Right lobe of liver (tissue), 6 donors: ENCODE measurements around the gene RALY. TPM values are rescaled to one million over a fixed set of nuclear protein-coding genes. Genes with fewer than 3 reads are reported as not detected.

Source experiments
- ATAC-seq, 4 donors: fragments of 200-7000 bp; cut with Tn5 transposase; one replicate each; pipeline ENCODE4 v1.9.1; 2020; ENCODE audit warnings: mild to moderate bottlenecking in 4 of 4, moderate library complexity in 4 of 4
- DNase-seq, 3 donors: peaks; one replicate each; pipeline ENCODE4 v3.0.0-alpha.2; 2020
- H3K27ac ChIP-seq, 3 donors: fragments of 200-600 bp; one replicate each; pipeline ENCODE4 v1.8.0; 2022
- H3K27me3 ChIP-seq, 2 donors: fragments of 200-600 bp; one replicate each; pipeline ENCODE4 v1.8.0; 2022
- H3K36me3 ChIP-seq, 4 donors: fragments of 200-600 bp; sonication (generic) in 1 of 4; one replicate each; pipeline versions ENCODE4 v1.5.1 to v1.8.0; 2017 to 2022; ENCODE audit warnings: control low read depth in 1 of 4
- H3K4me1 ChIP-seq, 4 donors: fragments of 200-600 bp; sonication (generic) in 1 of 4; one replicate each; pipeline versions ENCODE4 v1.5.1 to v1.8.0; 2017 to 2022; ENCODE audit warnings: control low read depth in 1 of 4
- H3K4me3 ChIP-seq, 3 donors: fragments of 200-600 bp; one replicate each; pipeline ENCODE4 v1.8.0; 2022
- H3K9me3 ChIP-seq, 4 donors: fragments of 200-600 bp; sonication (generic) in 1 of 4; one replicate each; pipeline versions ENCODE4 v1.5.1 to v1.8.0; 2017 to 2022; ENCODE audit warnings: control low read depth in 1 of 4
- POLR2A ChIP-seq: fragments of 450-650 bp; IDR thresholded peaks from one replicate; pipeline ENCODE4 v1.6.1; 2017; ENCODE audit warnings: antibody characterized with exemption, mild to moderate bottlenecking
- WGBS: methylation state at CpG from one replicate; pipeline ENCODE4 v1.1.6; 2018; ENCODE audit warnings: low coverage, low lambda C conversion rate; ENCODE audit not compliant: insufficient coverage; ENCODE audit errors: missing lambda C conversion rate; 5-methylcytosine and 5-hydroxymethylcytosine counted together
- intact Hi-C, 2 donors: fragments of 100-400 bp; cut with DNase I; formaldehyde crosslinking; loops; one replicate each; pipeline versions ENCODE4 v1.11.2 to v1.14.1; 2022
- total RNA-seq, 6 experiments: library from RNA; depleted of rRNA in 2 of 6; stranded (reverse); fragments of >200 nt in 2 of 6; fragmentation: NEBNext Ultra II Directional in 3 of 6; extraction: Animal tissue kit (Norgen Biotek cat#: 25700) in 3 of 6; gene quantifications; one replicate each; pipeline versions ENCODE4 v1.1.0 to v1.2.4, GENCODE V29; 2016 to 2023
- TF ChIP-seq, protein P1 (sequence below), 4 donors: fragments of 200-600 bp in 3 of 4; fragments of 450-650 bp in 1 of 4; IDR thresholded peaks; one replicate each; pipeline versions ENCODE4 v1.5.1 to v1.8.0; 2016 to 2022; ENCODE audit warnings: antibody characterized with exemption in 4 of 4, mild to moderate bottlenecking in 2 of 4
- donor health status: DM: no; HTN: yes; CAD: no.
- donor health status: DM: no; HTN: no; CAD: no.
- donor health status: DM: no; HTN: no; CAD: no.
- donor health status: DM: no; HTN: yes; CAD: no.
- donor health status: DM: no; HTN: yes; CAD: no.

The RALY gene
- total RNA-seq, 6 experiments from 2014 or later, result 24.8 to 42.1 (median 33.4) TPM

DNA sequence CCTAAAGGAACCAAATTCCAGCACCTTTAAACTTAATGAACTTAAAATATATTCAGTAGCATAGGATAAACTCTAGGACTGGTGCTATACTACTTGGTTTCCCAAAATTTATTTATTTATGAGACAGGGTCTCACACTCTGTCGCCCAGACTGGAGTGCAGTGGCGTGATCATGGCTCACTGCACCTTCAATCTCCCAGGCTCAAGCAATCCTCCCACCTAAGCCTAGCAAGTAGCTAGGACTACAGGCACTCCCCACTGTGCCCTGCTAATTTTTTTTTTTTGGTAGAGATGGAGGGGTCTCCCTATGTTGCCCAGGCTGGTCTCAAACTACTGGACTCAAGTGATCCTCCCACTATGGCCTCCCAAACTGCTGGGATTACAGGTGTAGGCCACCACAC, 96.9 kb downstream of the RALY start:
- ATAC-seq (no peak), DNase-seq (no peak)
- Histone ChIP-seq H3K36me3 (peaks cover 8 to 86% (median 53%) of the 10 kb centered on the region in 4 donors), H3K27ac (no peak overlapping the region), H3K4me3 (no peak overlapping the region), H3K9me3 (no peaks in the 10 kb centered on the region), H3K27me3 (no peaks in the 10 kb centered on the region), H3K4me1 (no peaks in the 10 kb centered on the region)
- TF ChIP-seq, protein P1, sequence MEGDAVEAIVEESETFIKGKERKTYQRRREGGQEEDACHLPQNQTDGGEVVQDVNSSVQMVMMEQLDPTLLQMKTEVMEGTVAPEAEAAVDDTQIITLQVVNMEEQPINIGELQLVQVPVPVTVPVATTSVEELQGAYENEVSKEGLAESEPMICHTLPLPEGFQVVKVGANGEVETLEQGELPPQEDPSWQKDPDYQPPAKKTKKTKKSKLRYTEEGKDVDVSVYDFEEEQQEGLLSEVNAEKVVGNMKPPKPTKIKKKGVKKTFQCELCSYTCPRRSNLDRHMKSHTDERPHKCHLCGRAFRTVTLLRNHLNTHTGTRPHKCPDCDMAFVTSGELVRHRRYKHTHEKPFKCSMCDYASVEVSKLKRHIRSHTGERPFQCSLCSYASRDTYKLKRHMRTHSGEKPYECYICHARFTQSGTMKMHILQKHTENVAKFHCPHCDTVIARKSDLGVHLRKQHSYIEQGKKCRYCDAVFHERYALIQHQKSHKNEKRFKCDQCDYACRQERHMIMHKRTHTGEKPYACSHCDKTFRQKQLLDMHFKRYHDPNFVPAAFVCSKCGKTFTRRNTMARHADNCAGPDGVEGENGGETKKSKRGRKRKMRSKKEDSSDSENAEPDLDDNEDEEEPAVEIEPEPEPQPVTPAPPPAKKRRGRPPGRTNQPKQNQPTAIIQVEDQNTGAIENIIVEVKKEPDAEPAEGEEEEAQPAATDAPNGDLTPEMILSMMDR (IDR thresholded peaks at IDR 0.05), result no peak
- TF ChIP-seq POLR2A, result no peak
- 83% methylated on average over 2 of the region's 2 CpGs for WGBS
- intact Hi-C loops, result no loop called here

DNA sequence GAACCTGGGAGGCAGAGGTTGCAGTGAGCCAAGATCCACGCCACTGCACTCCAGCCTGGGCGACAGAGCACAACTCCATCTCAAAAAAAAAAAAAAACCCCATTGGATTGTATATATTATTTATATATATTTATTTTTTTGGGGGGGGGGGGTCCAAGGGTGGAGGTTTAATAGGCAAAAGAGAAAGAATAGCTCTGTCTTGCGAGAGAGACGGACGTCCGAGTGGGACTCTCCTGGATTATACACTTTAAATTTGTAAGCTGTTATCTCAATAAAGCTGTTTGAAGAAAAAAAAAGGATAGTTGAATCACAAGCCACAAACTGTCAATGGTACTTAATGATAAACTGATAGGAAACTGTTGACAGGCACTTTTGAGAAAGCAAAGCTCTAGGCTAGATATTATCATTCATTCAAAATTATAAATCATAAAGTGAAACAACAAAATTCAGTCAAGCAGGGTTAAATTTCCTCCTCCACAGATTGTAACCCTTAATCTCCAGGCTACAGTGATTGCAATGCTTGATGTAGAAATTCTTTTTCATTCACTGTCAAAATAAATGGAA, 98.0 kb downstream of the RALY start:
- ATAC-seq (no peak), DNase-seq (no peak)
- Histone ChIP-seq H3K9me3 (no peaks in the 10 kb centered on the region), H3K27ac (no peak overlapping the region), H3K4me1 (no peaks in the 10 kb centered on the region), H3K4me3 (no peak overlapping the region), H3K36me3 (peaks cover 18 to 91% (median 62%) of the 10 kb centered on the region in 4 donors), H3K27me3 (no peaks in the 10 kb centered on the region)
- TF ChIP-seq POLR2A, result no peak
- 94% methylated on average over 6 of the region's 6 CpGs for WGBS
- intact Hi-C loops, result no loop called here

DNA sequence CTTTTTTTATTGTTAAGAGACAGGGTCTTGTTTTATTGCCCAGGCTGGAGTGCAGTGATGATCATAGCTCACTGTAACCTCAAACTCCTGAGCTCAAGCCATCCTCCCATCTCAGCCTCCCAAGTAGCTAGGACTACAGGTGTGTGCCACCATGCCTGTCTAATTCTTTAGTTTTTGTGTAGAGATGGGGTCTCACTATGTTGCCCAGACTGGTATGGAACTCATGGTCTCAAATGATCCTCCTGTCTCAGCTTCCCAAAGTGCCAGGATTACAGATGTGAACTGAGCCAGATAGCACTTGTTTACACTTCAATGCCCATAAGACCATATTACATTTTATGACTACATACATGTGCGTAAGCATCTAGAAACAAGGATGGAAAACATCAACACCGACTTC, 100.2 kb downstream of the RALY start:
- no peak for ATAC-seq
- H3K9me3 ChIP-seq, result no peaks in the 10 kb centered on the region
- no peak for DNase-seq
- no peak for TF ChIP-seq POLR2A
- TF ChIP-seq, protein P1 (IDR thresholded peaks at IDR 0.05), result no peak
- H3K4me1 ChIP-seq, result no peaks in the 10 kb centered on the region
- WGBS, result 90% methylated on average over 2 of the region's 2 CpGs
- H3K27me3 ChIP-seq, result no peaks in the 10 kb centered on the region
- H3K36me3 ChIP-seq, result peaks cover 24 to 97% (median 69%) of the 10 kb centered on the region in 4 donors
- H3K4me3 ChIP-seq, result no peak overlapping the region
- no peak overlapping the region for H3K27ac ChIP-seq
- intact Hi-C loops, result no loop called here

DNA sequence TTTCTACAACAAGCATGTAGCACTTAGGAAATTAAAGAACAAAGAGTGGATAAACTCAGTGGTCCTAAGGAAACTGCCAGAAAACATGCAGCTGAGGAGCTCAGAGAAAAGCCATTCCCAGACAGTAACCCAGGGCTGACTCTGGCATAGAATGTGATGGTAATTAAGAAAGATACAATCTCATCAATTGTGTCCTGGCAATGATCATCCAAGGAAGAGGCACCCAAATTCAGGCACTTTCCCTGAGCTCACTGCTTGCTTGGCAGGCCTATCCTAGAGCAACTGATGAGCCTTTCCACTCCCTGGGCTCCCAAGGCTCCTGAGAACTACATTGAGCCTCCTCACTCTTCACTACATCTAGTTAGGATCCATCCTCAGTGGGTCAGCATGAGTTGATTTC, 102.1 kb downstream of the RALY start:
- no peak overlapping the region for H3K27ac ChIP-seq
- ATAC-seq (no peak), DNase-seq (no peak)
- peaks cover 24 to 96% (median 56%) of the 10 kb centered on the region in 4 donors for H3K36me3 ChIP-seq
- TF ChIP-seq POLR2A, result no peak
- H3K9me3 ChIP-seq, result no peaks in the 10 kb centered on the region
- intact Hi-C loops, result no loop called here
- H3K27me3 ChIP-seq, result no peaks in the 10 kb centered on the region
- H3K4me1 ChIP-seq, result no peaks in the 10 kb centered on the region
- no peak overlapping the region for H3K4me3 ChIP-seq

DNA sequence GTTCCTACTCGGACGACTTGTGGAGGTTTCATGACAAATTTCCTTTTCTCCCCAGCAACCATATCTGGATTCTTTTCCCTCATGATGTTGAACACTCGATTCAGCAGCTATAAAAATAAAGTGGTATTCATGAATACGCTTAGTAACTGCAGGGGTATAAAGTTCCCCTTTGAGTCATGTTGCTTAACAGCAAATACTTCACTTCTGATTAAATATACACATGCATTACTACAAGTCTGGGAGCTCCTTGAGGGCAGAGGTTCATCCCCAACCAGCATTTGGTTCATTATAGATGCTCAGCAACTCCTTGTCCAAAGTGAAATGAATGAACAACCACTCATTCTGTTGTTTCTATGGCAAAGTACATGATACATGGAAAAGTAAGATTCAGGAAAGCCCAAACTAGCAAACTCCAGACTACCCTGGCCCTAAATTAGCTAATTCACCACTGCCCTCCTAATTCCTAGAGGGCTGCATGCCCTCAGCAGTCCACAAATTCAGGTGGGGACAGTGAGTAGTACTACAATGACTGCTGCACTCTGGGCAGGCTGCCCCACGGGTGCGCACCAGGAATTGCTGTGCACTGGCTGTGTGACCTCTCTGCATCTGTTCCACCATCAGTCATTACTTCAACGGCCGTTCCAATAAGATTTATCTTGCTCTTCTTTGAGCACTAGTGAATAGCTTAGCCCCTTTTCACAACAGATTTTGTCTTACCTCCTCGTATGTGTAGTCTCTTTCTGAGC, 103.2 kb downstream of the RALY start:
- no peaks in the 10 kb centered on the region for H3K4me1 ChIP-seq
- TF ChIP-seq, protein P1 (IDR thresholded peaks at IDR 0.05), result no peak
- TF ChIP-seq POLR2A, result no peak
- ATAC-seq, result no peak
- no peak overlapping the region for H3K4me3 ChIP-seq
- DNase-seq, result no peak
- intact Hi-C loops, result no loop called here
- H3K36me3 ChIP-seq, result peaks cover 24 to 98% (median 54%) of the 10 kb centered on the region in 4 donors
- no peaks in the 10 kb centered on the region for H3K9me3 ChIP-seq
- H3K27ac ChIP-seq, result no peak overlapping the region
- H3K27me3 ChIP-seq, result no peaks in the 10 kb centered on the region
- 92% methylated on average over 5 of the region's 9 CpGs for WGBS
